Measurements from ENCODE around the gene CNIH2. TPM values are rescaled to one million over a fixed set of nuclear protein-coding genes. Genes with fewer than 3 reads are reported as not detected.

The CNIH2 gene
- total and polyA plus RNA-seq, 2 of the 8 experiments (the other 6 are each of a cell fraction or from before 2014, with no cell fraction given), result 12.5 to 15.8 TPM

- 93% methylated on average over 1 of the region's 1 CpG; no CpG with 5 or more reads in 1 of the 2 experiments for WGBS, 2 experiments (ENCODE audit: extremely low coverage in 1 of 2, insufficient coverage in 1 of 2, insufficient read length in 1 of 2, insufficient replicate concordance in 2 of 2, low coverage in 1 of 2, low lambda C conversion rate in 2 of 2, missing lambda C conversion rate in 1 of 2)
- H3K9me3 ChIP-seq (ENCODE audit: insufficient read depth in 2 of 2, low read depth in 1 of 2, low read length in 1 of 2), result no peaks in the 10 kb centered on the region
- FAIRE-seq (no peak), DNase-seq (ENCODE audit: low read depth in 1 of 2, low spot score in 2 of 2) (no peak)
- no peak overlapping the region for H3K4me3 ChIP-seq (ENCODE audit: extremely low read depth in 1 of 4, insufficient read depth in 2 of 4, low read depth in 3 of 4, low read length in 4 of 4)
- no peaks in the 10 kb centered on the region for H3K79me1 ChIP-seq (ENCODE audit: low read depth, low read length)
- peaks cover 0 to 7% (median 7%) of the 10 kb centered on the region in 4 experiments; a peak in 3 of 7 replicates for H3K27me3 ChIP-seq (replicated peaks in 1 of 4; ENCODE audit: control insufficient read depth in 3 of 4, extremely low read depth in 1 of 4, insufficient read depth in 3 of 4, low read length in 3 of 4)
- no peak overlapping the region for H4K5ac ChIP-seq (ENCODE audit: insufficient read length, low read depth, low read length)
- no peak overlapping the region for H3K18ac ChIP-seq (ENCODE audit: extremely low read depth, low read length)
- H3K4me1 ChIP-seq (replicated peaks in 1 of 4; ENCODE audit: control insufficient read depth in 3 of 4, insufficient read depth in 4 of 4, low read length in 3 of 4), result peaks cover 3 to 11% (median 7%) of the 10 kb centered on the region in 4 experiments; a peak in 6 of 7 replicates
- no peak overlapping the region for H3K14ac ChIP-seq (ENCODE audit: insufficient read length)
- no peak overlapping the region for H4K91ac ChIP-seq (replicated peaks; ENCODE audit: insufficient read length, low read length)
- no peaks in the 10 kb centered on the region for H3K36me3 ChIP-seq (ENCODE audit: control insufficient read depth in 2 of 4, insufficient read depth in 4 of 4, low read length in 3 of 4)
- H2BK15ac ChIP-seq (ENCODE audit: low read length), result no peak overlapping the region
- no peak overlapping the region for H3K9ac ChIP-seq (replicated peaks in 1 of 4; ENCODE audit: extremely low read depth in 1 of 4, low read depth in 3 of 4, low read length in 3 of 4)
- no peak overlapping the region for H2BK5ac ChIP-seq (ENCODE audit: low read depth, low read length)
- no peak overlapping the region for H2BK20ac ChIP-seq (ENCODE audit: low read length)
- H3K79me2 ChIP-seq (ENCODE audit: control insufficient read depth in 1 of 2, insufficient read depth in 2 of 2, low read length in 2 of 2), result no peaks in the 10 kb centered on the region
- H3K23me2 ChIP-seq (ENCODE audit: low read depth, low read length), result peaks cover 3% of the 10 kb centered on the region; the same call in 1 of the 2 replicates
- H2AFZ ChIP-seq (ENCODE audit: low read length), result no peak overlapping the region
- TF ChIP-seq SIX5 (IDR thresholded peaks at IDR 0.05; ENCODE audit: low read depth, low read length) (no peak), USF2 (IDR thresholded peaks at IDR 0.05; ENCODE audit: low read length) (no peak), SAP30 (IDR thresholded peaks at IDR 0.05; ENCODE audit: insufficient read depth, insufficient replicate concordance, low read length) (no peak)
- no peak overlapping the region for H3K23ac ChIP-seq (ENCODE audit: insufficient read length)
- H3K4me2 ChIP-seq (ENCODE audit: insufficient read depth in 1 of 2, low read depth in 2 of 2, low read length in 2 of 2), result no peak overlapping the region
- H4K8ac ChIP-seq (ENCODE audit: extremely low read depth, insufficient read depth, low read length), result no peak overlapping the region
- no peaks in the 10 kb centered on the region for H4K20me1 ChIP-seq (replicated peaks in 1 of 2; ENCODE audit: control insufficient read depth in 1 of 2, insufficient read depth in 2 of 2, low read length in 2 of 2)
- H3K56ac ChIP-seq (replicated peaks; ENCODE audit: insufficient read length, low read depth, low read length), result no peak overlapping the region
- H2BK12ac ChIP-seq (ENCODE audit: low read depth, low read length), result peak overlapping the region; percentile 12; the same call in 1 of the 2 replicates
- POLR2A ChIA-PET (ENCODE audit: partially characterized antibody), result interaction anchor here (2.2 kb wide), 1 partner anchor 10 kb away, joined by 6 read pairs; no protein-coding TSS in a partner anchor
- CTCF ChIA-PET (ENCODE audit: partially characterized antibody), result interaction anchor here (1.2 to 4.0 kb wide), 3 partner anchors 11 to 40 kb away, joined by 3 to 73 read pairs (median 6); no protein-coding TSS in a partner anchor
- no peak overlapping the region for H3K4ac ChIP-seq (replicated peaks; ENCODE audit: insufficient read length, low read depth, low read length)
- H3K27ac ChIP-seq (ENCODE audit: low read depth, low read length), result no peak overlapping the region
- no peak overlapping the region for H2AK5ac ChIP-seq (ENCODE audit: low read depth, low read length)
- H2BK120ac ChIP-seq (replicated peaks; ENCODE audit: low read depth, low read length), result no peak overlapping the region
These were observed 45.7 kb downstream of the CNIH2 start for GRCh38 chr11:66323684-66324083.

Measured in H1 (cell line).